Astrocyte of the cerebellum (primary cell): ENCODE data around the gene SH3PXD2B.

Experiments
- DNase-seq: peaks from one replicate; pipeline ENCODE4 v3.0.0-alpha.2; 2011; ENCODE audit warnings: low read depth
- H3K4me3 ChIP-seq: 2 replicates; pipeline ENCODE4 v1.5.1; 2011; ENCODE audit warnings: mild to moderate bottlenecking, low read depth, low read length, moderate library complexity
- CTCF ChIP-seq: IDR thresholded peaks from 2 replicates; pipeline ENCODE4 v1.5.1; 2012; ENCODE audit warnings: low read length, low read depth, moderate library complexity, mild to moderate bottlenecking; ENCODE audit errors: missing control alignments
- in situ Hi-C: cut with HindIII; loops from 2 replicates; pipeline ENCODE4 v1.10.0; 2017; ENCODE audit warnings: low sequenced_read_pairs

Gene SH3PXD2B

GRCh38 chr5:172396220-172396619 lies 58.1 kb downstream of the SH3PXD2B start:
- in situ Hi-C loops, result no loop called here
- no peak for TF ChIP-seq CTCF

GRCh38 chr5:172395483-172395882 lies 58.8 kb downstream of the SH3PXD2B start:
- no peak overlapping the region for H3K4me3 ChIP-seq
- no peak for TF ChIP-seq CTCF
- in situ Hi-C loops, result no loop called here
- no peak for DNase-seq

More at GRCh38 chr5:172396220-172396619, 58.1 kb downstream of the SH3PXD2B start:
- no peak for DNase-seq
- no peak overlapping the region for H3K4me3 ChIP-seq

- DNase-seq, result no peak
- H3K4me3 ChIP-seq, result no peak overlapping the region
- in situ Hi-C loops, result no loop called here
- TF ChIP-seq CTCF, result no peak
Observed at GRCh38 chr5:172389578-172390112, 64.7 kb downstream of the SH3PXD2B start.

- in situ Hi-C loops, result no loop called here
- no peak for TF ChIP-seq CTCF
- no peak for DNase-seq
- no peak overlapping the region for H3K4me3 ChIP-seq
Observed at GRCh38 chr5:172388246-172388733, 66.0 kb downstream of the SH3PXD2B start.

GRCh38 chr5:172385707-172386106 lies 68.6 kb downstream of the SH3PXD2B start:
- no peak overlapping the region for H3K4me3 ChIP-seq
- no peak for DNase-seq
- TF ChIP-seq CTCF, result no peak
- in situ Hi-C loops, result no loop called here

GRCh38 chr5:172385010-172385563 lies 69.2 kb downstream of the SH3PXD2B start:
- DNase-seq, result no peak
- in situ Hi-C loops, result no loop called here
- H3K4me3 ChIP-seq, result no peak overlapping the region
- TF ChIP-seq CTCF, result no peak
